Keratinocyte (primary cell): ENCODE measurements around the gene RASGEF1C. TPM values are rescaled to one million over a fixed set of nuclear protein-coding genes. Genes with fewer than 3 reads are reported as not detected.

ENCODE experiments used
- DNase-seq: peaks from one replicate; pipeline ENCODE4 v3.0.0-alpha.2; 2011; ENCODE audit warnings: low read depth, missing footprints, low spot score
- FAIRE-seq: peaks from 2 replicates; lab custom pipeline; 2011; peaks lifted over from hg19 to GRCh38; lab: Jason Lieb, UNC
- H2AFZ ChIP-seq: 2 replicates; pipeline ENCODE4 v1.6.0; 2012; ENCODE audit warnings: low read length, control low read depth, inconsistent platforms; ENCODE audit not compliant: control insufficient read depth
- H3K27ac ChIP-seq: 2 replicates; pipeline ENCODE4 v1.5.1; 2011; ENCODE audit warnings: low read length; ENCODE audit not compliant: control insufficient read depth, insufficient read depth
- H3K27me3 ChIP-seq: 3 replicates; pipeline ENCODE4 v1.6.0; 2011; ENCODE audit warnings: low read length; ENCODE audit not compliant: control insufficient read depth, insufficient read depth; ENCODE audit errors: extremely low read depth
- H3K36me3 ChIP-seq, 2 experiments: 2 replicates in 1 of 2; 3 replicates in 1 of 2; pipeline ENCODE4 v1.5.1; 2011; ENCODE audit warnings: low read length in 2 of 2, mild to moderate bottlenecking in 1 of 2; ENCODE audit not compliant: control insufficient read depth in 2 of 2, insufficient read depth in 2 of 2; ENCODE audit errors: extremely low read depth in 1 of 2
- H3K4me1 ChIP-seq: 3 replicates; pipeline ENCODE4 v1.5.1; 2011; ENCODE audit warnings: low read length; ENCODE audit not compliant: control insufficient read depth, insufficient read depth; ENCODE audit errors: extremely low read depth
- H3K4me2 ChIP-seq: 3 replicates; pipeline ENCODE4 v1.6.0; 2011; ENCODE audit warnings: low read depth, low read length; ENCODE audit not compliant: control insufficient read depth, insufficient read depth; ENCODE audit errors: extremely low read depth
- H3K4me3 ChIP-seq, 3 experiments: fragments of 200-600 bp in 1 of 3; sonication (generic) in 1 of 3; 2 replicates in 2 of 3; 3 replicates in 1 of 3; pipeline ENCODE4 v1.5.1; 2011 to 2016; ENCODE audit warnings: low read length in 3 of 3, mild to moderate bottlenecking in 3 of 3, control low read depth in 2 of 3, inconsistent platforms in 1 of 3, low read depth in 1 of 3, mixed read lengths in 1 of 3, mixed run types in 1 of 3, moderate library complexity in 1 of 3; ENCODE audit not compliant: control insufficient read depth in 2 of 3, insufficient read depth in 2 of 3; ENCODE audit errors: extremely low read depth in 1 of 3
- H3K79me2 ChIP-seq: 2 replicates; pipeline ENCODE4 v1.6.0; 2012; ENCODE audit warnings: low read length; ENCODE audit not compliant: control insufficient read depth, insufficient read depth
- H3K9ac ChIP-seq: 3 replicates; pipeline ENCODE4 v1.6.0; 2011; ENCODE audit warnings: low read length; ENCODE audit not compliant: control insufficient read depth, insufficient read depth; ENCODE audit errors: extremely low read depth
- H3K9me1 ChIP-seq: 3 replicates; pipeline ENCODE4 v1.6.0; 2011; ENCODE audit warnings: low read length; ENCODE audit not compliant: control insufficient read depth, insufficient read depth; ENCODE audit errors: extremely low read depth
- H3K9me3 ChIP-seq: 2 replicates; pipeline ENCODE4 v1.5.1; 2012; ENCODE audit warnings: low read depth, low read length; ENCODE audit not compliant: control insufficient read depth
- H4K20me1 ChIP-seq: 3 replicates; pipeline ENCODE4 v1.6.0; 2011; ENCODE audit warnings: low read length; ENCODE audit not compliant: control insufficient read depth, insufficient read depth; ENCODE audit errors: extremely low read depth
- EZH2 ChIP-seq: IDR thresholded peaks from one replicate; pipeline ENCODE4 v1.6.1; 2012; ENCODE audit warnings: inconsistent platforms, mild to moderate bottlenecking, low read length, moderate library complexity
- dilution Hi-C: fragments of 300-500 bp; cut with MboI; formaldehyde crosslinking; loops from one replicate; pipeline ENCODE4 v1.7.0; 2020; ENCODE audit warnings: low sequenced_read_pairs; ENCODE audit not compliant: extremely low pct_ligation_motif_present
- polyA plus RNA-seq, 5 experiments: library from polyadenylated mRNA; depleted of rRNA in 3 of 5; stranded (reverse) in 3 of 5; stranded (forward) in 1 of 5; unstranded in 1 of 5; fragments of >200 nt; gene quantifications; 1 replicate in 1 of 5; 2 replicates in 3 of 5; 3 replicates in 1 of 5; pipeline versions ENCODE4 v1.2.1 to v1.2.3, GENCODE V29; 2011 to 2012; ENCODE audit warnings: missing spikeins in 2 of 5, low read depth in 1 of 5, low replicate concordance in 1 of 5
- TF ChIP-seq, protein P1 (sequence below), 3 experiments: IDR thresholded peaks in 1 of 3; conservative IDR thresholded peaks in 1 of 3; optimal IDR thresholded peaks in 1 of 3; 2 replicates in 2 of 3; 3 replicates in 1 of 3; pipeline versions ENCODE3 to v1.5.1; 2011; ENCODE audit warnings: low read length in 3 of 3, mild to moderate bottlenecking in 3 of 3, moderate library complexity in 2 of 3, control low read depth in 1 of 3, inconsistent platforms in 1 of 3; ENCODE audit not compliant: insufficient read depth in 2 of 3; ENCODE audit errors: extremely low read depth in 1 of 3

RASGEF1C gene
- polyA plus RNA-seq, 1 donor (not counting 4 experiments of a cell fraction or from before 2014, with no cell fraction given), result not detected

- DNase-seq (no peak), FAIRE-seq (no peak)
- no peaks in the 10 kb centered on the region for H3K36me3 ChIP-seq
- H3K9me1 ChIP-seq, result no peaks in the 10 kb centered on the region
- dilution Hi-C loops, result no loop called here
- H3K9ac ChIP-seq, result no peak overlapping the region
- TF ChIP-seq, protein P1, sequence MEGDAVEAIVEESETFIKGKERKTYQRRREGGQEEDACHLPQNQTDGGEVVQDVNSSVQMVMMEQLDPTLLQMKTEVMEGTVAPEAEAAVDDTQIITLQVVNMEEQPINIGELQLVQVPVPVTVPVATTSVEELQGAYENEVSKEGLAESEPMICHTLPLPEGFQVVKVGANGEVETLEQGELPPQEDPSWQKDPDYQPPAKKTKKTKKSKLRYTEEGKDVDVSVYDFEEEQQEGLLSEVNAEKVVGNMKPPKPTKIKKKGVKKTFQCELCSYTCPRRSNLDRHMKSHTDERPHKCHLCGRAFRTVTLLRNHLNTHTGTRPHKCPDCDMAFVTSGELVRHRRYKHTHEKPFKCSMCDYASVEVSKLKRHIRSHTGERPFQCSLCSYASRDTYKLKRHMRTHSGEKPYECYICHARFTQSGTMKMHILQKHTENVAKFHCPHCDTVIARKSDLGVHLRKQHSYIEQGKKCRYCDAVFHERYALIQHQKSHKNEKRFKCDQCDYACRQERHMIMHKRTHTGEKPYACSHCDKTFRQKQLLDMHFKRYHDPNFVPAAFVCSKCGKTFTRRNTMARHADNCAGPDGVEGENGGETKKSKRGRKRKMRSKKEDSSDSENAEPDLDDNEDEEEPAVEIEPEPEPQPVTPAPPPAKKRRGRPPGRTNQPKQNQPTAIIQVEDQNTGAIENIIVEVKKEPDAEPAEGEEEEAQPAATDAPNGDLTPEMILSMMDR (optimal IDR thresholded peaks at IDR 0.05 in 1 of 3, IDR thresholded peaks at IDR 0.05 in 1 of 3, conservative IDR thresholded peaks at IDR 0.05 in 1 of 3; ENCODE audit: extremely low read depth in 1 of 3, insufficient read depth in 2 of 3, low read length in 3 of 3), result peak; percentile 41 to 78 (median 69)
- TF ChIP-seq EZH2, result no peak
- no peak overlapping the region for H3K4me2 ChIP-seq
- no peaks in the 10 kb centered on the region for H3K4me1 ChIP-seq
- H3K9me3 ChIP-seq, result no peaks in the 10 kb centered on the region
- no peak overlapping the region for H2AFZ ChIP-seq
- H3K27me3 ChIP-seq, result no peaks in the 10 kb centered on the region
- H3K27ac ChIP-seq, result no peak overlapping the region
- H3K4me3 ChIP-seq, result no peak overlapping the region
- no peaks in the 10 kb centered on the region for H3K79me2 ChIP-seq
- H4K20me1 ChIP-seq, result no peaks in the 10 kb centered on the region
Observed at GRCh38 chr5:180117000-180117725, 91.8 kb downstream of the RASGEF1C start.

GRCh38 chr5:180116077-180116999 is 92.7 kb downstream of the RASGEF1C start:
- no peak for DNase-seq

More at GRCh38 chr5:180116077-180116999, 92.7 kb downstream of the RASGEF1C start:
- H3K79me2 ChIP-seq, result no peaks in the 10 kb centered on the region
- FAIRE-seq, result no peak
- no peaks in the 10 kb centered on the region for H3K36me3 ChIP-seq
- H3K4me3 ChIP-seq, result no peak overlapping the region
- no peaks in the 10 kb centered on the region for H3K9me3 ChIP-seq
- dilution Hi-C loops, result no loop called here
- H4K20me1 ChIP-seq, result no peaks in the 10 kb centered on the region
- no peak overlapping the region for H2AFZ ChIP-seq
- H3K4me1 ChIP-seq, result no peaks in the 10 kb centered on the region
- no peak overlapping the region for H3K27ac ChIP-seq
- H3K4me2 ChIP-seq, result no peak overlapping the region
- H3K27me3 ChIP-seq, result no peaks in the 10 kb centered on the region
- no peak overlapping the region for H3K9ac ChIP-seq
- TF ChIP-seq, protein P1 (optimal IDR thresholded peaks at IDR 0.05 in 1 of 3, IDR thresholded peaks at IDR 0.05 in 1 of 3, conservative IDR thresholded peaks at IDR 0.05 in 1 of 3; ENCODE audit: extremely low read depth in 1 of 3, insufficient read depth in 2 of 3, low read length in 3 of 3), result no peak
- TF ChIP-seq EZH2, result no peak
- H3K9me1 ChIP-seq, result no peaks in the 10 kb centered on the region
